ENCODE data around the gene IFRD2. TPM values are rescaled to one million over a fixed set of nuclear protein-coding genes. Genes with fewer than 3 reads are reported as not detected.
"Not testable (repeated sequence)": the region's sequence is repeated elsewhere in the genome, so short reads cannot be mapped to it uniquely, and the experiment has no call there.

Gene IFRD2
- total and polyA plus RNA-seq, 2 experiments from 2014 or later, result 80.8 to 91.5 TPM

- TF ChIP-seq ZNF114 (CRISPR knock-in tag; IDR thresholded peaks at IDR 0.05) (no peak), EZH2phosphoT487 (IDR thresholded peaks at IDR 0.05; ENCODE audit: unreplicated experiment) (no peak), ZNF331 (CRISPR knock-in tag; IDR thresholded peaks at IDR 0.05; ENCODE audit: low read depth) (no peak), REST (IDR thresholded peaks at IDR 0.05; ENCODE audit: unreplicated experiment) (no peak)
- TF ChIP-seq, protein P1, sequence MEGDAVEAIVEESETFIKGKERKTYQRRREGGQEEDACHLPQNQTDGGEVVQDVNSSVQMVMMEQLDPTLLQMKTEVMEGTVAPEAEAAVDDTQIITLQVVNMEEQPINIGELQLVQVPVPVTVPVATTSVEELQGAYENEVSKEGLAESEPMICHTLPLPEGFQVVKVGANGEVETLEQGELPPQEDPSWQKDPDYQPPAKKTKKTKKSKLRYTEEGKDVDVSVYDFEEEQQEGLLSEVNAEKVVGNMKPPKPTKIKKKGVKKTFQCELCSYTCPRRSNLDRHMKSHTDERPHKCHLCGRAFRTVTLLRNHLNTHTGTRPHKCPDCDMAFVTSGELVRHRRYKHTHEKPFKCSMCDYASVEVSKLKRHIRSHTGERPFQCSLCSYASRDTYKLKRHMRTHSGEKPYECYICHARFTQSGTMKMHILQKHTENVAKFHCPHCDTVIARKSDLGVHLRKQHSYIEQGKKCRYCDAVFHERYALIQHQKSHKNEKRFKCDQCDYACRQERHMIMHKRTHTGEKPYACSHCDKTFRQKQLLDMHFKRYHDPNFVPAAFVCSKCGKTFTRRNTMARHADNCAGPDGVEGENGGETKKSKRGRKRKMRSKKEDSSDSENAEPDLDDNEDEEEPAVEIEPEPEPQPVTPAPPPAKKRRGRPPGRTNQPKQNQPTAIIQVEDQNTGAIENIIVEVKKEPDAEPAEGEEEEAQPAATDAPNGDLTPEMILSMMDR (conservative IDR thresholded peaks at IDR 0.05; ENCODE audit: low read depth in 2 of 2), result no peak
- TF ChIP-seq, protein P2, sequence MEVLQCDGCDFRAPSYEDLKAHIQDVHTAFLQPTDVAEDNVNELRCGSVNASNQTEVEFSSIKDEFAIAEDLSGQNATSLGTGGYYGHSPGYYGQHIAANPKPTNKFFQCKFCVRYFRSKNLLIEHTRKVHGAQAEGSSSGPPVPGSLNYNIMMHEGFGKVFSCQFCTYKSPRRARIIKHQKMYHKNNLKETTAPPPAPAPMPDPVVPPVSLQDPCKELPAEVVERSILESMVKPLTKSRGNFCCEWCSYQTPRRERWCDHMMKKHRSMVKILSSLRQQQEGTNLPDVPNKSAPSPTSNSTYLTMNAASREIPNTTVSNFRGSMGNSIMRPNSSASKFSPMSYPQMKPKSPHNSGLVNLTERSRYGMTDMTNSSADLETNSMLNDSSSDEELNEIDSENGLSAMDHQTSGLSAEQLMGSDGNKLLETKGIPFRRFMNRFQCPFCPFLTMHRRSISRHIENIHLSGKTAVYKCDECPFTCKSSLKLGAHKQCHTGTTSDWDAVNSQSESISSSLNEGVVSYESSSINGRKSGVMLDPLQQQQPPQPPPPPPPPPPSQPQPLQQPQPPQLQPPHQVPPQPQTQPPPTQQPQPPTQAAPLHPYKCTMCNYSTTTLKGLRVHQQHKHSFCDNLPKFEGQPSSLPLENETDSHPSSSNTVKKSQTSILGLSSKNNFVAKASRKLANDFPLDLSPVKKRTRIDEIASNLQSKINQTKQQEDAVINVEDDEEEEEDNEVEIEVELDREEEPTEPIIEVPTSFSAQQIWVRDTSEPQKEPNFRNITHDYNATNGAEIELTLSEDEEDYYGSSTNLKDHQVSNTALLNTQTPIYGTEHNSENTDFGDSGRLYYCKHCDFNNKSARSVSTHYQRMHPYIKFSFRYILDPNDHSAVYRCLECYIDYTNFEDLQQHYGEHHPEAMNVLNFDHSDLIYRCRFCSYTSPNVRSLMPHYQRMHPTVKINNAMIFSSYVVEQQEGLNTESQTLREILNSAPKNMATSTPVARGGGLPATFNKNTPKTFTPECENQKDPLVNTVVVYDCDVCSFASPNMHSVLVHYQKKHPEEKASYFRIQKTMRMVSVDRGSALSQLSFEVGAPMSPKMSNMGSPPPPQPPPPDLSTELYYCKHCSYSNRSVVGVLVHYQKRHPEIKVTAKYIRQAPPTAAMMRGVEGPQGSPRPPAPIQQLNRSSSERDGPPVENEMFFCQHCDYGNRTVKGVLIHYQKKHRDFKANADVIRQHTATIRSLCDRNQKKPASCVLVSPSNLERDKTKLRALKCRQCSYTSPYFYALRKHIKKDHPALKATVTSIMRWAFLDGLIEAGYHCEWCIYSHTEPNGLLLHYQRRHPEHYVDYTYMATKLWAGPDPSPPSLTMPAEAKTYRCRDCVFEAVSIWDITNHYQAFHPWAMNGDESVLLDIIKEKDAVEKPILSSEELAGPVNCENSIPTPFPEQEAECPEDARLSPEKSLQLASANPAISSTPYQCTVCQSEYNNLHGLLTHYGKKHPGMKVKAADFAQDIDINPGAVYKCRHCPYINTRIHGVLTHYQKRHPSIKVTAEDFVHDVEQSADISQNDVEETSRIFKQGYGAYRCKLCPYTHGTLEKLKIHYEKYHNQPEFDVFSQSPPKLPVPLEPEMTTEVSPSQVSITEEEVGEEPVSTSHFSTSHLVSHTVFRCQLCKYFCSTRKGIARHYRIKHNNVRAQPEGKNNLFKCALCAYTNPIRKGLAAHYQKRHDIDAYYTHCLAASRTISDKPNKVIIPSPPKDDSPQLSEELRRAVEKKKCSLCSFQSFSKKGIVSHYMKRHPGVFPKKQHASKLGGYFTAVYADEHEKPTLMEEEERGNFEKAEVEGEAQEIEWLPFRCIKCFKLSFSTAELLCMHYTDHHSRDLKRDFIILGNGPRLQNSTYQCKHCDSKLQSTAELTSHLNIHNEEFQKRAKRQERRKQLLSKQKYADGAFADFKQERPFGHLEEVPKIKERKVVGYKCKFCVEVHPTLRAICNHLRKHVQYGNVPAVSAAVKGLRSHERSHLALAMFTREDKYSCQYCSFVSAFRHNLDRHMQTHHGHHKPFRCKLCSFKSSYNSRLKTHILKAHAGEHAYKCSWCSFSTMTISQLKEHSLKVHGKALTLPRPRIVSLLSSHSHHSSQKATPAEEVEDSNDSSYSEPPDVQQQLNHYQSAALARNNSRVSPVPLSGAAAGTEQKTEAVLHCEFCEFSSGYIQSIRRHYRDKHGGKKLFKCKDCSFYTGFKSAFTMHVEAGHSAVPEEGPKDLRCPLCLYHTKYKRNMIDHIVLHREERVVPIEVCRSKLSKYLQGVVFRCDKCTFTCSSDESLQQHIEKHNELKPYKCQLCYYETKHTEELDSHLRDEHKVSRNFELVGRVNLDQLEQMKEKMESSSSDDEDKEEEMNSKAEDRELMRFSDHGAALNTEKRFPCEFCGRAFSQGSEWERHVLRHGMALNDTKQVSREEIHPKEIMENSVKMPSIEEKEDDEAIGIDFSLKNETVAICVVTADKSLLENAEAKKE (CRISPR knock-in tag; IDR thresholded peaks at IDR 0.05), result no peak
These were observed 46.9 kb downstream of the IFRD2 start for GRCh38 chr3:50245251-50245745.

DNA sequence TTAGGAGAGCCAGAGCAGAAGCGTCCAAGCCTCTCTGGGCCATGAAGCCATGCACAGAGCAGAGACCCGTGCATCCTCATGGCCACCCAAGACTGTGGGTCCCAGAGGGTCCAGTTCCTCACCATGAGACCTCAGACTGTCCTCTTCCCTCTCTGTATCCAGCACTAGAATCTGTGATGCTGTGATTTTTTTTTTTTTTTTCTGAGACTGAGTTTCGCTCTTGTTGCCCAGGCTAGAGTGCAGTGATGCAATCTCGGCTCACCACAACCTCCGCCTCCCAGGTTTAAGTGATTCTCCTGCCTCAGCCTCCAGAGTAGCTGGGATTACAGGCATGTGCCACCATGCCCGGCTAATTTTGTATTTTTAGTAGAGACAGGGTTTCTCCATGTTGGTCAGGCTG is 47.4 kb downstream of the IFRD2 start:
- not testable (repeated sequence) for H3K4me3 Mint-ChIP-seq; H3K36me3 ChIP-seq (ENCODE audit: insufficient read depth); H3K4me2 ChIP-seq; ATAC-seq; H3K9me2 ChIP-seq (ENCODE audit: insufficient read depth); DNase-seq (ENCODE audit: low spot score); H3K4me3 ChIP-seq; H3K9me3 Mint-ChIP-seq; H2AFZ ChIP-seq; H3K27me3 ChIP-seq (ENCODE audit: insufficient read depth)
- Histone ChIP-seq H3K27ac (ENCODE audit: low read depth) (peak overlapping the region; percentile 89; the same call in 1 of the 2 replicates), H4K20me1 (replicated peaks; ENCODE audit: insufficient read depth) (peaks cover 42% of the 10 kb centered on the region), H3K4me1 (ENCODE audit: insufficient read depth) (peaks cover 60% of the 10 kb centered on the region), H3F3A (replicated peaks; ENCODE audit: low read depth) (peaks cover 15% of the 10 kb centered on the region; the same call in 1 of the 2 replicates), H3K79me2 (replicated peaks; ENCODE audit: insufficient read depth) (peaks cover 88% of the 10 kb centered on the region)
- peaks cover 74% of the 10 kb centered on the region for H3K4me1 Mint-ChIP-seq
- peak overlapping the region; percentile 94; the same call in 1 of the 2 replicates for H3K27ac Mint-ChIP-seq
- peaks cover 15% of the 10 kb centered on the region for H3K36me3 Mint-ChIP-seq (ENCODE audit: low read depth)
- peaks cover 18% of the 10 kb centered on the region for H3K27me3 Mint-ChIP-seq (ENCODE audit: insufficient read depth, low read depth, poor library complexity)

More at GRCh38 chr3:50245251-50245745, 46.9 kb downstream of the IFRD2 start:
- Histone ChIP-seq H3K9me2 (ENCODE audit: insufficient read depth) (no peaks in the 10 kb centered on the region), H3K4me1 (ENCODE audit: insufficient read depth) (peaks cover 55% of the 10 kb centered on the region), H3K79me2 (replicated peaks; ENCODE audit: insufficient read depth) (peaks cover 87% of the 10 kb centered on the region), H3K36me3 (ENCODE audit: insufficient read depth) (no peaks in the 10 kb centered on the region), H3F3A (replicated peaks; ENCODE audit: low read depth) (peaks cover 12% of the 10 kb centered on the region; the same call in 1 of the 2 replicates), H3K27me3 (ENCODE audit: insufficient read depth) (no peaks in the 10 kb centered on the region), H3K27ac (ENCODE audit: low read depth) (peak overlapping the region; percentile 89), H3K4me2 (peak overlapping the region; percentile 70), H4K20me1 (replicated peaks; ENCODE audit: insufficient read depth) (peaks cover 44% of the 10 kb centered on the region), H2AFZ (no peak overlapping the region), H3K4me3 (peak overlapping the region; percentile 35; the same call in 1 of the 2 replicates)
- H3K27ac Mint-ChIP-seq, result peak overlapping the region; percentile 94
- 0 out of 3 replicates have a peak, but pooled peaks have one; percentile 0 for ATAC-seq
- no peak for DNase-seq (ENCODE audit: low spot score)
- no peaks in the 10 kb centered on the region for H3K9me3 Mint-ChIP-seq
- H3K36me3 Mint-ChIP-seq (ENCODE audit: low read depth), result peaks cover 15% of the 10 kb centered on the region
- peak overlapping the region; percentile 39; the same call in 1 of the 3 replicates for H3K4me3 Mint-ChIP-seq
- peaks cover 19% of the 10 kb centered on the region for H3K27me3 Mint-ChIP-seq (ENCODE audit: insufficient read depth, low read depth, poor library complexity)
- H3K4me1 Mint-ChIP-seq, result peaks cover 72% of the 10 kb centered on the region

Measured in GM23338 (cell line).